ENCODE data around the gene PKNOX1.
"Not testable (repeated sequence)": the region's sequence is repeated elsewhere in the genome, so short reads cannot be mapped to it uniquely, and the experiment has no call there.

Gene PKNOX1

DNA sequence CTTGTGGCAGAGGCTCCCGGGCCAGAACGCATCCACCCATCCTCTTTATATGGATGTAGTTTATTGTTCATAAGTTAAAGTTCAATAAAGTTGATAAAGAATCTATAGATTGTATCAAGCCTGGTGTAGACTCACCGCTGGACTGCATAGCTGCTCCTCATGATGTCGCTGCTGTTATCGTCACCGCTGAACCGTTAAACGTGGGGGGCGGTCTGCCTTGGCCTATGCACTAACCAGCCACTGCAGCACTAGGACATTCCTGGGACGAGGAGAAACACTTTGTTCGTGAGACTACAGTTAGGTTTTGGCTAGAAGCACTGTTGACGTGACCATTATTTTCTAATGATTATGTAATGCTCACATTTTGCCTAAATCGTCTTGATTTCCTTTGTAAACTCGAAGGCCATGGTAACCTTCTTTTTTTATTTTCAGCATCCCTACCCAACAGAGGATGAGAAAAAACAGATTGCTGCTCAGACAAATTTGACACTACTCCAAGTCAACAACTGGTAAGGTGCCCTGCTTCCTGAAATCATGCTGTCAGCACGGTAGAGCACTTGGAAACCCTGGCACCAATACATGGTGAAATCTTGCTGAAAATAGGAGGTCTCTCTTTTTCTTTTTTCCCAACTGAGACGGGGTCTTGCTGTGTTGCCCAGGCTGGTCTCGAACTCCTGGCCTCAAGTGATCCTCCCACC is 50.2 kb downstream of the PKNOX1 start:
- peaks cover 37 to 60% of the 10 kb centered on the region in 2 donors for H3K36me3 ChIP-seq (ENCODE audit: control insufficient read depth in 1 of 2, insufficient read depth in 2 of 2, low read length in 2 of 2)
- no peaks in the 10 kb centered on the region for H3K9me3 ChIP-seq (ENCODE audit: control insufficient read depth in 1 of 2, low read length in 2 of 2)
- no peaks in the 10 kb centered on the region for H3K27me3 ChIP-seq (ENCODE audit: low read depth, low read length)
- no peaks in the 10 kb centered on the region for H3K4me1 ChIP-seq (ENCODE audit: control insufficient read depth in 1 of 2, insufficient read depth in 2 of 2, low read length in 2 of 2)
- H3K27ac ChIP-seq (ENCODE audit: low read length) = no peak overlapping the region
- H3K4me3 ChIP-seq (ENCODE audit: low read depth in 1 of 2, low read length in 2 of 2) = no peak overlapping the region

DNA sequence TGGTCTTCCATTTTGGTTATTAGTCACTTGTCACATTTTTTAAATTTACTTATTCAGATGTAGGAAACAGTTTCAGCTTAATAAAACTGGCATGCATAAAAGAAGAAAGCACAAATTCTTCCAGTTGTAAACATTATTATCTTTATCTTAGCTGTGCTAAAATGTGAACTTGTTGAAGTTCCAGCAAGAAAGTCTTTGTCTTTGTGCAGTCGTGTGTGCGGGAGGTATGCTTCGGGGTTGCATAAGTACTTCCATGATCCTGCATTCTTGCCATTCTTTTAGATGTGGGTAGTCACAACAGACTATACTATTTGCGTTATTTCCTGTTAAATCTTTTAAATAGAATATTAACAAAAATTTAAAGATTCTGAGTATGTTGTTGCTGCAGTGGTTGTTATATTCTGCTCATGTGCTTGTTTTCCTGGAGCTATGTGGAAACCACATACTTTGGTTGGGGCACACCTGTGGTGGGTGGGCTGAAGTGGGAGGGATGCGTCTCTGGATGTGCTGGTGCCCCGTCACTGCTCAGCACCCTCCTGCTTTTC is 51.3 kb downstream of the PKNOX1 start:
- Histone ChIP-seq H3K27me3 (ENCODE audit: low read depth, low read length) (no peaks in the 10 kb centered on the region), H3K36me3 (ENCODE audit: control insufficient read depth in 1 of 2, insufficient read depth in 2 of 2, low read length in 2 of 2) (peaks cover 32 to 65% of the 10 kb centered on the region in 2 donors), H3K27ac (ENCODE audit: low read length) (no peak overlapping the region), H3K4me1 (ENCODE audit: control insufficient read depth in 1 of 2, insufficient read depth in 2 of 2, low read length in 2 of 2) (no peaks in the 10 kb centered on the region), H3K9me3 (ENCODE audit: control insufficient read depth in 1 of 2, low read length in 2 of 2) (no peaks in the 10 kb centered on the region), H3K4me3 (ENCODE audit: low read depth in 1 of 2, low read length in 2 of 2) (no peak overlapping the region)

DNA sequence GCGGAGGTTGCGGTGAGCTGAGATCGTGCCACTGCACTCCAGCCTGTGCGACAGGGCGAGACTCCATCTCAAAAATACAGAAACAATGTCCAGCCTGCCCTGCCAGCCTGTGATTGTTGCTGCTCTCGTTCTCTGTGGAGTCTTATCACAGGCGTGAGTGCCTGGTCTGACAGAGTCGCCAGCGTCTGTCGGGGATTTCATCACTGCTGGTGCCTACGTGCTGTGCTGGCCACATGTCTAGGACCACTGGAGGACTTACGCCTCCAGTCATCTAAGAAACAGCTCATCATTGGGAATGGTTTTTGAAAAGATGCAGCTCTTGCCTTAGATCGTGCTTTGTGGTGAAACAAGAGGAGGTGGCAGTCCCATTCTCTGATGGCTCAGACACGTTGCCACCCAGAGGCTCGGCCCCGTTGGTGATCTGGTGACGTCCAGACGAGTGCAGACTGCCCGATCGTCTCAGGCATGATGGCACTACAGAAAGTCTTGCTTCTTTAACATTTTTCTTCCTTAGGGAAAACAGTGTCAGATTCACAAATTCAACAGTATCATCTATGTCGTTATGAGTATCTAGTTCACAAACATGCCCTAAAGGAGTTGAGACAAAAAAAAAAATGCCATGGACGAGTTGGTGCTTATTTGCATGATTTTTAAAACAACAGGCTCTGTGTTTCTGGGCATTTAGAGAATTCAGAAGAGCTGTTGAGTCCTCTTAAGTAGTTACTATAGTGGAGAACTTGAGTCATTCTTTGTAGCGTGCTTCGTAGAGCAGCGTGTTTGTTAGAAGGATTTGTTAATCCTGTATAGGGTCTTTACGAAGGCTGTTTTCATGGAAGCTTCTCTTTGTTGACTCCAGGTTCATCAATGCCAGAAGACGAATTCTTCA is 53.7 kb downstream of the PKNOX1 start:
- Histone ChIP-seq H3K36me3 (ENCODE audit: control insufficient read depth in 1 of 2, insufficient read depth in 2 of 2, low read length in 2 of 2) (peaks cover 14 to 51% of the 10 kb centered on the region in 2 donors), H3K4me3 (ENCODE audit: low read depth in 1 of 2, low read length in 2 of 2) (no peak overlapping the region), H3K9me3 (ENCODE audit: control insufficient read depth in 1 of 2, low read length in 2 of 2) (no peaks in the 10 kb centered on the region), H3K4me1 (ENCODE audit: control insufficient read depth in 1 of 2, insufficient read depth in 2 of 2, low read length in 2 of 2) (no peaks in the 10 kb centered on the region), H3K27ac (ENCODE audit: low read length) (no peak overlapping the region), H3K27me3 (ENCODE audit: low read depth, low read length) (no peaks in the 10 kb centered on the region)

DNA sequence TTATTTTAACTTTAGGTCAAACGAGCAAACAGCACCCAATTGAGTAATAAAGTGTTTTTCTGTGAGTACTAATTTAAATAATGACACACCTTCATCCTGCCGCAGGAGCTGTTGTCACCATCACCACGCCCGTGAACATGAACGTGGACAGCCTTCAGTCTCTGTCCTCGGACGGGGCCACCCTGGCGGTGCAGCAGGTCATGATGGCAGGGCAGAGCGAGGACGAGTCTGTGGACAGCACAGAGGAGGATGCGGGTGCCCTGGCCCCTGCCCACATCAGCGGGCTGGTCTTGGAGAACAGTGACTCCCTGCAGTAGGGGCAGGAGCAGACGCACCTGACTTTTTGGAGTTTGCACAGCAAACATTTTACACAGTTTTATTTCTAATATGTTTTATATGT is 55.4 kb downstream of the PKNOX1 start:
- Histone ChIP-seq H3K27me3 (ENCODE audit: low read depth, low read length) (no peaks in the 10 kb centered on the region), H3K9me3 (ENCODE audit: control insufficient read depth in 1 of 2, low read length in 2 of 2) (no peaks in the 10 kb centered on the region), H3K27ac (ENCODE audit: low read length) (no peak overlapping the region), H3K4me1 (ENCODE audit: control insufficient read depth in 1 of 2, insufficient read depth in 2 of 2, low read length in 2 of 2) (no peaks in the 10 kb centered on the region), H3K4me3 (ENCODE audit: low read depth in 1 of 2, low read length in 2 of 2) (no peak overlapping the region), H3K36me3 (ENCODE audit: control insufficient read depth in 1 of 2, insufficient read depth in 2 of 2, low read length in 2 of 2) (peaks cover 11 to 47% of the 10 kb centered on the region in 2 donors)

DNA sequence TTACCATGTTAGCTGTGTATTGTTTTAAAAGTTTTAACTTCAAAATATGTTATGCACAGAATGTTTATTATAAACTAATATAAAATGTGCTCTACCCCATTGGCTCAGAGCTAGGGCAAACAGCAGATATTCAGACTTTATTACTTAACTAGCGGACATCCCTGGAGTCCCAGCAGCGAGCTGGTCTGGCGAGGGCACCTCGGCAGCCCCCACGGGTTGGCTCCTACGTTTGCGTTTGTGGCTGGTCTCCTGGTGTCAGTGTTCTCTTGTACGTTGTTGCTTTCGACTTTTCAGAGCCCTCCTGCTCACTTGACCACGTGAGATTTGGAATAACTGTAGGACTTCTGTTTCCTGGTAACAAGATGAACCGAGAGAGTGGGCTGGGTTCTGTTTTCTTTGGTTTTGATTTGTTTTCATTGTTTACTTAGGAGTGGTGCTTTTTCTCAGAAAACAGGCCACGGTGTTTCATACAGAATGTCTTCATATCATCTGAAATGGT is 56.8 kb downstream of the PKNOX1 start:
- no peak overlapping the region for H3K4me3 ChIP-seq (ENCODE audit: low read depth in 1 of 2, low read length in 2 of 2)
- H3K27me3 ChIP-seq (ENCODE audit: low read depth, low read length) = no peaks in the 10 kb centered on the region
- no peaks in the 10 kb centered on the region for H3K4me1 ChIP-seq (ENCODE audit: control insufficient read depth in 1 of 2, insufficient read depth in 2 of 2, low read length in 2 of 2)
- H3K36me3 ChIP-seq (ENCODE audit: control insufficient read depth in 1 of 2, insufficient read depth in 2 of 2, low read length in 2 of 2) = peaks cover 4 to 39% of the 10 kb centered on the region in 2 donors
- no peaks in the 10 kb centered on the region for H3K9me3 ChIP-seq (ENCODE audit: control insufficient read depth in 1 of 2, low read length in 2 of 2)
- no peak overlapping the region for H3K27ac ChIP-seq (ENCODE audit: low read length)

DNA sequence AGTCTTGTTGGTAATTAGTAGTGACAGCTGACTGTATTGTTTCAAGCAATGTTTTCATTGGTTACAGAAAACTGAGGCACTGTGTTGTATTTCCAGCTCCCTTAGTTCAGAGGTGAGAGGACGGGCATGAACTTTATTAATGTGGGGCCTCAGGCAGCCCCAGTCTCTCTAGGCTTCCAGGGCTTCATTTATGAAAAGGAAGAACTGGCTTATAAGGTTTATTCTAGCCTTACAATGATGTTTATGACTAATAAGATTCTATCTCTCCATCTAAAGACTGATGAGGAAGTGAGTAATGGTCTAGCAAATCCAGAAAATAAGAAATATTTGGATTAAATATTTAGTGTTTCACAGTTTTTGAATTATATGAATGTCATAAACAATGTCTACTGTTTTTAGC is 59.7 kb downstream of the PKNOX1 start:
- H3K27ac ChIP-seq (ENCODE audit: low read length) = no peak overlapping the region
- H3K4me3 ChIP-seq (ENCODE audit: low read depth in 1 of 2, low read length in 2 of 2) = no peak overlapping the region
- H3K27me3 ChIP-seq (ENCODE audit: low read depth, low read length) = no peaks in the 10 kb centered on the region
- no peaks in the 10 kb centered on the region for H3K9me3 ChIP-seq (ENCODE audit: control insufficient read depth in 1 of 2, low read length in 2 of 2)
- H3K36me3 ChIP-seq (ENCODE audit: control insufficient read depth in 1 of 2, insufficient read depth in 2 of 2, low read length in 2 of 2) = peaks cover 0 to 26% of the 10 kb centered on the region in 2 donors
- H3K4me1 ChIP-seq (ENCODE audit: control insufficient read depth in 1 of 2, insufficient read depth in 2 of 2, low read length in 2 of 2) = no peaks in the 10 kb centered on the region

DNA sequence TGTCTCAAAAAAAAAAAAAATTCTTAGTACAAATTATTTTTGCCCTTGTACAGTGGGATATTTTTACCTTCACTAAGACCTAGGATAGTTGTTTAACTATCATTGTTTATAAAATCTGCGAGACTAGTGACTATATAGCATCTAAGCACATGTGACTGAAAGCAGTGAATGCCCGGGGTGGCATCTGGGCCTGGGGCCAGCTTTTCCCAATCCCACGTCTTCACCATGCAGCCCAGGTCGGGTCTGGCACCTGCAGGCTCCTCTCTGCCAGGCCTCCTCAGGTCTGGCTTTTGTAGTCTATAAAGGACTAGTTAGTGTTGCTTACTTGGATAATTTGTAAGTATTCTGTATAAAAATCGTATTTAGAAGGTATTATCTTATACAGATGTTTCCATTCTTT is 60.5 kb downstream of the PKNOX1 start:
- no peaks in the 10 kb centered on the region for H3K27me3 ChIP-seq (ENCODE audit: low read depth, low read length)
- peaks cover 0 to 18% of the 10 kb centered on the region in 2 donors for H3K36me3 ChIP-seq (ENCODE audit: control insufficient read depth in 1 of 2, insufficient read depth in 2 of 2, low read length in 2 of 2)
- H3K27ac ChIP-seq (ENCODE audit: low read length) = no peak overlapping the region
- no peaks in the 10 kb centered on the region for H3K9me3 ChIP-seq (ENCODE audit: control insufficient read depth in 1 of 2, low read length in 2 of 2)
- H3K4me3 ChIP-seq (ENCODE audit: low read depth in 1 of 2, low read length in 2 of 2) = no peak overlapping the region
- H3K4me1 ChIP-seq (ENCODE audit: control insufficient read depth in 1 of 2, insufficient read depth in 2 of 2, low read length in 2 of 2) = no peaks in the 10 kb centered on the region

DNA sequence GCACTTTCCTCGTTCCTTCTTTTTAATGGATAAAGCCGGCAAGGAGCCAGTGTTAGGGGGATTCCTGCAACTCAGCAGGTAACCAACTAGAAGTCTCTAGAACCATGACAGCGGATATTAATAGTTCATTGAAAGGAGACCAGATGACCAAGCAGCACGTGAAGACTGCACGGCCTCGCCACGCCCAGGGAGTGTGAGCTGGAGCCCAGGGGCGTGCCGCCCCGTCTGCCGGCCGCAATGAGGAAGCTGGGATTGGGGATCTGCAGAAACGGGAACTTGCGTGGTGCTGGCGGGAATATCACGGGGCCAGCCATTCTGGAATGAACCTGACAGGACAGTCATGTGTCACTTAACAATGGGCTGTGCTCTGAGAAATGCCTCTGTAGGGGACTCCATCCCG is 62.5 kb downstream of the PKNOX1 start:
- not testable (repeated sequence) for H3K27me3 ChIP-seq (ENCODE audit: low read depth, low read length); H3K36me3 ChIP-seq (ENCODE audit: control insufficient read depth in 1 of 2, insufficient read depth in 2 of 2, low read length in 2 of 2); H3K27ac ChIP-seq (ENCODE audit: low read length); H3K9me3 ChIP-seq (ENCODE audit: control insufficient read depth in 1 of 2, low read length in 2 of 2); H3K4me1 ChIP-seq (ENCODE audit: control insufficient read depth in 1 of 2, insufficient read depth in 2 of 2, low read length in 2 of 2); H3K4me3 ChIP-seq (ENCODE audit: low read depth in 1 of 2, low read length in 2 of 2)

DNA sequence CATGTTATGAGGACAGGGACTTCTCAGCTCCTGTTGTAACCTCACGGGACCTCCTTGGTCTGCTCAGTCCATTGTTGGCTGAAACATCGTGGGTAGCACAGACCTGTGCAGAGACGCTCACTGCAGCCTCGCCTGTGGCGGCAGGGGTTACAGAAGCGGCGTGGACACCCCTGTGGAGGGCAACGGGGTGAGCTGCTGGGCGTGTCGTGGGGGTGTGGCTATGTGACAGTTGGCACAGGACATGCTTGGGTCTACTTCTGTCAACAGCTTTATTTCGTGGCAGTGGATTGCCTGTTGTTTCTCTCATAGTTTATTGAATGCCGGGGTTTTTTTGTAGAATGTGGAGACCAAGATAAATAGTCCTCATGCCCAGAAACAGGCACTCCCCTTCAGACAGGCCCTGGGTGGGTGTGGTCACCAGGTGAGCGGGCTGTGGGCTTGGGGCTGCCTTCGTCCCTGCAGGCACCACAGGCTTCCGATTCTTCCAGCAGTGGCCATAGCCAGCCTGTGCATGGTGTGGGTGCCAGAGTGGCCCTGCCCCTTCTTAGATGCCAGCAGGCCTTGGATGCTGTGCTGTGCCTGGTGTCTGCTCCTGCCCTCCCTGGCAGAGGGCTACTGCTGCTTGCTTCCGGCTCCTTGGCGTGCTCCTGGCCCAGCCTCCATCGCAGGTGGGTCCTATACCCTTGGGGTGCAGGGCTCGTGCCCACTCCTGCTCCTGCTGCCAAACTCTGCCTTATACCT is 63.7 kb downstream of the PKNOX1 start:
- not testable (repeated sequence) for H3K27ac ChIP-seq (ENCODE audit: low read length); H3K4me1 ChIP-seq (ENCODE audit: control insufficient read depth in 1 of 2, insufficient read depth in 2 of 2, low read length in 2 of 2); H3K9me3 ChIP-seq (ENCODE audit: control insufficient read depth in 1 of 2, low read length in 2 of 2); H3K27me3 ChIP-seq (ENCODE audit: low read depth, low read length); H3K36me3 ChIP-seq (ENCODE audit: control insufficient read depth in 1 of 2, insufficient read depth in 2 of 2, low read length in 2 of 2); H3K4me3 ChIP-seq (ENCODE audit: low read depth in 1 of 2, low read length in 2 of 2)

DNA sequence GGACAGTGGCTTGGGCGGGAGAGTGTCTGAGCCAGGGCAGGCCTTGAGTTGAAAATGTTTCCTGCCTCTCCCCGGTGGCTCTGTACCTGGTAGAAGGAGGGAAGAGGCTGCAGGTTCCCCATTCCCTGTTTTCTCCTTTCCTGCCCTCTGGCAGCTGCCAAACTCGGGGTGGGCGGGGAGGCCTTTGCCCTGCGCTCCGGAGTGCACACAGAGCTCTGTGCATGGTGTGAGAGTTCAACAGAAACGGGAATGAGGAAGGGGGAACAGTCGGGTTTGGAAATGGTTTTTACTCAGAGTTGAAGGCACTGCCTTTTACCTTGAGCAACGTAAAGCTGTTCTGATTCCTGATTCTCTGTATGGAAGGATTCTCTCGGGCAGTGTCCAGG is 64.3 kb downstream of the PKNOX1 start:
- H3K4me3 ChIP-seq (ENCODE audit: low read depth in 1 of 2, low read length in 2 of 2); H3K9me3 ChIP-seq (ENCODE audit: control insufficient read depth in 1 of 2, low read length in 2 of 2); H3K27me3 ChIP-seq (ENCODE audit: low read depth, low read length); H3K27ac ChIP-seq (ENCODE audit: low read length); H3K4me1 ChIP-seq (ENCODE audit: control insufficient read depth in 1 of 2, insufficient read depth in 2 of 2, low read length in 2 of 2); H3K36me3 ChIP-seq (ENCODE audit: control insufficient read depth in 1 of 2, insufficient read depth in 2 of 2, low read length in 2 of 2): not testable (repeated sequence)

DNA sequence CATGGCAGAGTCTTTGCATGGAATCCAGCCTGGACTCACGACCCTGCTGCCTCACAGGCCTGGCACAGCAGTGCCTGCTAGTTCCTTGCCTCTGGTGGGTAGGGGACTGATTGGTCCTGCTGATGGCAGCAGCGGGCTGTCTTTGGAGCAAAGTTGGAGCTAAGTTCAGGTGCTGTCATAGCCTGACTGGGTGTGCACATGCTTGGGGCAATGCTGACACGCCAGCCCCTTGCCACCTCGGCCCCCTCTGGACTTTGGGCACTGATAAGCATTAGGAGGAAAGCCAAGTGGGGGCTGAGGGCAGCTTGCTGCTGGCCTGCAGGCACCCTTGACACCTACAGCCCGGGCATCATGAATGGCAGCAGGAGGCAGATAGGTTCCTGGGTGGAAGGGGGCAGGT is 67.8 kb downstream of the PKNOX1 start:
- not testable (repeated sequence) for H3K4me3 ChIP-seq (ENCODE audit: low read depth in 1 of 2, low read length in 2 of 2); H3K4me1 ChIP-seq (ENCODE audit: control insufficient read depth in 1 of 2, insufficient read depth in 2 of 2, low read length in 2 of 2); H3K27ac ChIP-seq (ENCODE audit: low read length); H3K27me3 ChIP-seq (ENCODE audit: low read depth, low read length); H3K9me3 ChIP-seq (ENCODE audit: control insufficient read depth in 1 of 2, low read length in 2 of 2); H3K36me3 ChIP-seq (ENCODE audit: control insufficient read depth in 1 of 2, insufficient read depth in 2 of 2, low read length in 2 of 2)
